Measurements from ENCODE around the gene USE1.

DNA sequence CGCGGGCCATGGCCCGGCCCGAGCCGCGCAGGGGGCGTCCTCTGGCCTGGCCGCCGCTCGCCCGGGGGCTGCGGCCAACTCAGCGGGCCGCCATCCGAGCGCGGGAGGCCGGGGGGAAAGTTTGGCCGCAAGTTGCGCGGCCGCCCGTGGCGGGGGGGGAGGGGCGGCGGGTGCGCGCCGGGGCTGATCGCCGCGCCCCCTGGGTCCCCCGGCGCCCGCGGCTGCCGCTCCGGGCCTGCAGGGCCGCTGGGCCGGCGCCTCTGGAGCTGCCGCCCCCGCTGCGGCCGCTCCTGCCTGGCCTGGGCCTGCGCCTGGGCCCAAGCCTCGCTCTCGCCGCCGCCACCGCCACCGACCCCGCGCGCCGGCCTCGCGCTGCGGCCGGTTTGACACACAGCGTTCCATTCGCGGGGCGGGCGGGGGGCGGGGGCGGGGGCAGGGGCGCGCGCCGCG, 30.4 kb downstream of the USE1 start, which contains the start of gene NR2F6:
- TF ChIP-seq, protein P1, sequence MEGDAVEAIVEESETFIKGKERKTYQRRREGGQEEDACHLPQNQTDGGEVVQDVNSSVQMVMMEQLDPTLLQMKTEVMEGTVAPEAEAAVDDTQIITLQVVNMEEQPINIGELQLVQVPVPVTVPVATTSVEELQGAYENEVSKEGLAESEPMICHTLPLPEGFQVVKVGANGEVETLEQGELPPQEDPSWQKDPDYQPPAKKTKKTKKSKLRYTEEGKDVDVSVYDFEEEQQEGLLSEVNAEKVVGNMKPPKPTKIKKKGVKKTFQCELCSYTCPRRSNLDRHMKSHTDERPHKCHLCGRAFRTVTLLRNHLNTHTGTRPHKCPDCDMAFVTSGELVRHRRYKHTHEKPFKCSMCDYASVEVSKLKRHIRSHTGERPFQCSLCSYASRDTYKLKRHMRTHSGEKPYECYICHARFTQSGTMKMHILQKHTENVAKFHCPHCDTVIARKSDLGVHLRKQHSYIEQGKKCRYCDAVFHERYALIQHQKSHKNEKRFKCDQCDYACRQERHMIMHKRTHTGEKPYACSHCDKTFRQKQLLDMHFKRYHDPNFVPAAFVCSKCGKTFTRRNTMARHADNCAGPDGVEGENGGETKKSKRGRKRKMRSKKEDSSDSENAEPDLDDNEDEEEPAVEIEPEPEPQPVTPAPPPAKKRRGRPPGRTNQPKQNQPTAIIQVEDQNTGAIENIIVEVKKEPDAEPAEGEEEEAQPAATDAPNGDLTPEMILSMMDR (IDR thresholded peaks at IDR 0.05) = peak in 1 of 4 experiments; percentile 13
- TF ChIP-seq POLR2A (IDR thresholded peaks at IDR 0.05) = peak; percentile 50 to 55

Data from uterus (tissue), 2 donors.